H9 (cell line): ENCODE measurements around the gene ZNF71. TPM values are rescaled to one million over a fixed set of nuclear protein-coding genes. Genes with fewer than 3 reads are reported as not detected.

Experiments used
- DNase-seq: peaks from one replicate; pipeline ENCODE4 v3.0.0-alpha.2; 2017
- H2AFZ ChIP-seq: one replicate; pipeline ENCODE4 v1.6.1; 2013; ENCODE audit warnings: mild to moderate bottlenecking, low read length, control low read depth, moderate library complexity
- H2AK5ac ChIP-seq: 2 replicates; pipeline ENCODE4 v1.6.1; 2013; ENCODE audit warnings: low read length, control low read depth, mixed read lengths; ENCODE audit not compliant: insufficient read length
- H2BK120ac ChIP-seq: one replicate; pipeline ENCODE4 v1.6.1; 2013; ENCODE audit warnings: low read depth, mild to moderate bottlenecking, low read length, control low read depth, inconsistent platforms; ENCODE audit not compliant: poor library complexity, severe bottlenecking
- H2BK12ac ChIP-seq: 2 replicates; pipeline ENCODE4 v1.6.1; 2013; ENCODE audit warnings: low read length, control low read depth, mixed read lengths, low read depth; ENCODE audit not compliant: insufficient read length
- H2BK15ac ChIP-seq: 2 replicates; pipeline ENCODE4 v1.6.1; 2013; ENCODE audit warnings: low read depth, low read length, control low read depth
- H2BK20ac ChIP-seq: one replicate; pipeline ENCODE4 v1.6.1; 2013; ENCODE audit warnings: low read depth, mild to moderate bottlenecking, low read length, control low read depth, inconsistent platforms; ENCODE audit not compliant: poor library complexity, severe bottlenecking
- H2BK5ac ChIP-seq: 2 replicates; pipeline ENCODE4 v1.6.1; 2013; ENCODE audit warnings: low read length, control low read depth, mixed read lengths; ENCODE audit not compliant: insufficient read length
- H3K14ac ChIP-seq: 2 replicates; pipeline ENCODE4 v1.6.1; 2013; ENCODE audit warnings: low read length, control low read depth; ENCODE audit not compliant: insufficient read depth
- H3K18ac ChIP-seq: 2 replicates; pipeline ENCODE4 v1.6.1; 2013; ENCODE audit warnings: low read depth, mild to moderate bottlenecking, mixed read lengths, low read length, control low read depth; ENCODE audit not compliant: insufficient read length
- H3K23ac ChIP-seq: 2 replicates; pipeline ENCODE4 v1.6.1; 2013; ENCODE audit warnings: low read length, control low read depth, mixed read lengths, low read depth; ENCODE audit not compliant: insufficient read length
- H3K23me2 ChIP-seq: 2 replicates; pipeline ENCODE4 v1.6.1; 2013; ENCODE audit warnings: low read depth, mild to moderate bottlenecking, mixed read lengths, low read length, control low read depth; ENCODE audit not compliant: insufficient read length, poor library complexity, severe bottlenecking
- H3K27ac ChIP-seq: 2 replicates; pipeline ENCODE4 v1.5.1; 2013; ENCODE audit warnings: low read length, control low read depth, mixed read lengths, low read depth; ENCODE audit not compliant: insufficient read length
- H3K27me3 ChIP-seq: 2 replicates; pipeline ENCODE4 v1.6.1; 2013; ENCODE audit warnings: low read length, control low read depth, inconsistent platforms; ENCODE audit not compliant: insufficient read depth
- H3K4ac ChIP-seq: 2 replicates; pipeline ENCODE4 v1.6.1; 2013; ENCODE audit warnings: low read depth, mild to moderate bottlenecking, control low read depth, inconsistent platforms, low read length, moderate library complexity
- H3K4me1 ChIP-seq: 2 replicates; pipeline ENCODE4 v1.6.1; 2013; ENCODE audit warnings: low read length, control low read depth, inconsistent platforms; ENCODE audit not compliant: insufficient read depth
- H3K4me2 ChIP-seq: 2 replicates; pipeline ENCODE4 v1.6.1; 2013; ENCODE audit warnings: low read length, control low read depth, mixed read lengths; ENCODE audit not compliant: insufficient read length, insufficient read depth
- H3K56ac ChIP-seq: 2 replicates; pipeline ENCODE4 v1.6.1; 2013; ENCODE audit warnings: low read depth, mild to moderate bottlenecking, mixed read lengths, low read length, control low read depth; ENCODE audit not compliant: insufficient read length
- H3K79me1 ChIP-seq: 2 replicates; pipeline ENCODE4 v1.6.1; 2013; ENCODE audit warnings: low read depth, mild to moderate bottlenecking, moderate library complexity, low read length, control low read depth, inconsistent platforms; ENCODE audit not compliant: insufficient read depth, poor library complexity, severe bottlenecking
- H3K79me2 ChIP-seq: 2 replicates; pipeline ENCODE4 v1.6.1; 2013; ENCODE audit warnings: low read length, control low read depth, inconsistent platforms; ENCODE audit not compliant: insufficient read depth
- H3K9ac ChIP-seq: 2 replicates; pipeline ENCODE4 v1.6.1; 2013; ENCODE audit warnings: low read length, control low read depth, mixed read lengths; ENCODE audit not compliant: insufficient read length; ENCODE audit errors: extremely low read depth
- H3K9me3 ChIP-seq: one replicate; pipeline ENCODE4 v1.6.1; 2013; ENCODE audit warnings: low read depth, low read length, inconsistent platforms; ENCODE audit not compliant: control insufficient read depth
- H3T11ph ChIP-seq: one replicate; pipeline ENCODE4 v1.6.1; 2013; ENCODE audit warnings: mild to moderate bottlenecking, low read length, control low read depth, inconsistent platforms
- H4K20me1 ChIP-seq: one replicate; pipeline ENCODE4 v1.6.1; 2013; ENCODE audit not compliant: control insufficient read depth, insufficient read length, insufficient read depth
- H4K5ac ChIP-seq: 2 replicates; pipeline ENCODE4 v1.6.1; 2013; ENCODE audit warnings: low read depth, mild to moderate bottlenecking, mixed read lengths, low read length, control low read depth; ENCODE audit not compliant: insufficient read length
- H4K8ac ChIP-seq: replicated peaks from 2 replicates; pipeline ENCODE4 v1.6.1; 2013; ENCODE audit warnings: low read length, control low read depth, mixed read lengths, low read depth; ENCODE audit not compliant: insufficient read length
- H4K91ac ChIP-seq: 2 replicates; pipeline ENCODE4 v1.6.1; 2013; ENCODE audit warnings: low read depth, mild to moderate bottlenecking, moderate library complexity, mixed read lengths, low read length, control low read depth; ENCODE audit not compliant: insufficient read length
- H3K27ac Mint-ChIP-seq, 3 experiments: 2 replicates in 2 of 3; 3 replicates in 1 of 3; pipeline ENCODE4 v1.8.0; 2020 to 2021; ENCODE audit warnings: mixed read lengths in 3 of 3, mild to moderate bottlenecking in 1 of 3, moderate library complexity in 1 of 3
- H3K27me3 Mint-ChIP-seq: 2 replicates; pipeline ENCODE4 v1.8.0; 2021; ENCODE audit warnings: low read depth, mild to moderate bottlenecking, moderate library complexity, mixed read lengths
- H3K36me3 Mint-ChIP-seq, 3 experiments: 2 replicates in 2 of 3; 3 replicates in 1 of 3; pipeline ENCODE4 v1.8.0; 2020 to 2021; ENCODE audit warnings: low read depth in 3 of 3, mixed read lengths in 3 of 3; ENCODE audit not compliant: insufficient read depth in 1 of 3
- H3K4me1 Mint-ChIP-seq, 2 experiments: 2 replicates each; pipeline ENCODE4 v1.8.0; 2020; ENCODE audit warnings: mixed read lengths in 2 of 2
- H3K4me3 Mint-ChIP-seq, 2 experiments: 2 replicates in 1 of 2; 3 replicates in 1 of 2; pipeline ENCODE4 v1.8.0; 2020 to 2021; ENCODE audit warnings: mild to moderate bottlenecking in 2 of 2, mixed read lengths in 2 of 2, moderate library complexity in 1 of 2
- H3K9me3 Mint-ChIP-seq, 2 experiments: 2 replicates in 1 of 2; 3 replicates in 1 of 2; pipeline ENCODE4 v1.8.0; 2020; ENCODE audit warnings: mild to moderate bottlenecking in 2 of 2, mixed read lengths in 2 of 2, moderate library complexity in 1 of 2
- CTCF ChIP-seq: fragments of 200-600 bp; sonication (generic); conservative IDR thresholded peaks from 3 replicates; pipeline ENCODE4 v1.8.0; 2021; ENCODE audit warnings: antibody characterized with exemption, mild to moderate bottlenecking
- WGBS: extraction: QIAGEN DNeasy Blood & Tissue Kit; methylation state at CpG from one replicate; pipeline ENCODE4 v1.1.7; 2013; ENCODE audit warnings: missing lambda C conversion rate, low lambda C conversion rate, mixed read lengths; ENCODE audit not compliant: insufficient read length; ENCODE audit errors: extremely low coverage; 5-methylcytosine and 5-hydroxymethylcytosine counted together
- total RNA-seq: library from RNA; stranded (reverse); gene quantifications from 2 replicates; pipeline ENCODE4 v1.2.1, GENCODE V29; 2021

ZNF71 gene
- total RNA-seq, 1 experiment from 2014 or later = 7.2 TPM

GRCh38 chr19:56660381-56661107, 65.4 kb downstream of the ZNF71 start:
- Mint-ChIP-seq H3K27ac (no peak overlapping the region), H3K4me1 (no peaks in the 10 kb centered on the region), H3K27me3 (no peaks in the 10 kb centered on the region; the same call in none of the 2 replicates), H3K4me3 (no peak overlapping the region), H3K9me3 (peaks cover 82 to 92% of the 10 kb centered on the region in 2 experiments), H3K36me3 (peaks cover 13 to 22% (median 22%) of the 10 kb centered on the region in 3 experiments; a peak in 6 of 7 replicates)
- H4K91ac ChIP-seq = no peak overlapping the region
- H3K4me2 ChIP-seq = no peak overlapping the region
- no peak overlapping the region for H4K5ac ChIP-seq
- no CpG with 5 or more reads among the region's 32 CpGs for WGBS
- H3K18ac ChIP-seq = no peak overlapping the region
- DNase-seq = no peak
- no peaks in the 10 kb centered on the region for H3K79me1 ChIP-seq
- H2AK5ac ChIP-seq = no peak overlapping the region
- no peak overlapping the region for H2BK12ac ChIP-seq
- H2AFZ ChIP-seq = no peak overlapping the region
- H3K14ac ChIP-seq = no peak overlapping the region
- 0 out of 3 replicates have a peak, but pooled peaks have one; percentile 8 for TF ChIP-seq CTCF
- no peak overlapping the region for H2BK120ac ChIP-seq
- no peaks in the 10 kb centered on the region for H3K79me2 ChIP-seq
- H2BK15ac ChIP-seq = no peak overlapping the region
- H2BK20ac ChIP-seq = no peak overlapping the region
- no peaks in the 10 kb centered on the region for H3K4me1 ChIP-seq
- H3K9me3 ChIP-seq = peaks cover 48% of the 10 kb centered on the region
- no peak overlapping the region for H3K23ac ChIP-seq
- no peaks in the 10 kb centered on the region for H4K20me1 ChIP-seq
- no peak overlapping the region for H3K56ac ChIP-seq
- no peak overlapping the region for H2BK5ac ChIP-seq
- H3K9ac ChIP-seq = no peak overlapping the region
- no peaks in the 10 kb centered on the region for H3K27me3 ChIP-seq
- no peak overlapping the region for H4K8ac ChIP-seq
- H3T11ph ChIP-seq = no peak overlapping the region
- no peak overlapping the region for H3K4ac ChIP-seq
- no peak overlapping the region for H3K27ac ChIP-seq
- H3K23me2 ChIP-seq = no peaks in the 10 kb centered on the region
